Osteocyte (in vitro differentiated cells): ENCODE data around the gene ZDHHC13. TPM values are rescaled to one million over a fixed set of nuclear protein-coding genes. Genes with fewer than 3 reads are reported as not detected.

Experiments
- DNase-seq: peaks from one replicate; pipeline ENCODE4 v3.0.0; 2021; ENCODE audit warnings: mixed read lengths; ENCODE audit not compliant: unreplicated experiment; ENCODE audit errors: extremely low spot score
- H3K27ac Mint-ChIP-seq: one replicate; pipeline ENCODE4 v1.8.0; 2021; ENCODE audit warnings: mild to moderate bottlenecking, mixed read lengths; ENCODE audit not compliant: unreplicated experiment
- H3K27me3 Mint-ChIP-seq: one replicate; pipeline ENCODE4 v1.8.0; 2021; ENCODE audit warnings: mixed read lengths; ENCODE audit not compliant: unreplicated experiment
- H3K36me3 Mint-ChIP-seq: one replicate; pipeline ENCODE4 v1.8.0; 2021; ENCODE audit warnings: mixed read lengths; ENCODE audit not compliant: unreplicated experiment
- H3K4me1 Mint-ChIP-seq: one replicate; pipeline ENCODE4 v1.8.0; 2021; ENCODE audit warnings: mixed read lengths; ENCODE audit not compliant: unreplicated experiment
- H3K4me3 Mint-ChIP-seq: one replicate; pipeline ENCODE4 v1.8.0; 2021; ENCODE audit warnings: mild to moderate bottlenecking, moderate library complexity, mixed read lengths; ENCODE audit not compliant: unreplicated experiment
- H3K9me3 Mint-ChIP-seq: one replicate; pipeline ENCODE4 v1.8.0; 2021; ENCODE audit warnings: mixed read lengths; ENCODE audit not compliant: unreplicated experiment
- total RNA-seq: library from RNA; stranded (reverse); gene quantifications from 2 replicates; pipeline ENCODE4 v1.2.1, GENCODE V29; 2021
- TF ChIP-seq, protein P1 (sequence below): fragments of 200-600 bp; sonication (generic); IDR thresholded peaks from 2 replicates; pipeline ENCODE4 v1.5.0; 2021; ENCODE audit warnings: antibody characterized with exemption, mild to moderate bottlenecking, moderate library complexity

The ZDHHC13 gene
- total RNA-seq, 1 donor from 2014 or later = 11.6 TPM

GRCh38 chr11:19164230-19164855, 47.4 kb downstream of the ZDHHC13 start:
- peaks cover 40% of the 10 kb centered on the region for H3K36me3 Mint-ChIP-seq
- no peak overlapping the region for H3K4me3 Mint-ChIP-seq
- no peaks in the 10 kb centered on the region for H3K9me3 Mint-ChIP-seq
- H3K27ac Mint-ChIP-seq = no peak overlapping the region
- H3K27me3 Mint-ChIP-seq = no peaks in the 10 kb centered on the region
- TF ChIP-seq, protein P1, sequence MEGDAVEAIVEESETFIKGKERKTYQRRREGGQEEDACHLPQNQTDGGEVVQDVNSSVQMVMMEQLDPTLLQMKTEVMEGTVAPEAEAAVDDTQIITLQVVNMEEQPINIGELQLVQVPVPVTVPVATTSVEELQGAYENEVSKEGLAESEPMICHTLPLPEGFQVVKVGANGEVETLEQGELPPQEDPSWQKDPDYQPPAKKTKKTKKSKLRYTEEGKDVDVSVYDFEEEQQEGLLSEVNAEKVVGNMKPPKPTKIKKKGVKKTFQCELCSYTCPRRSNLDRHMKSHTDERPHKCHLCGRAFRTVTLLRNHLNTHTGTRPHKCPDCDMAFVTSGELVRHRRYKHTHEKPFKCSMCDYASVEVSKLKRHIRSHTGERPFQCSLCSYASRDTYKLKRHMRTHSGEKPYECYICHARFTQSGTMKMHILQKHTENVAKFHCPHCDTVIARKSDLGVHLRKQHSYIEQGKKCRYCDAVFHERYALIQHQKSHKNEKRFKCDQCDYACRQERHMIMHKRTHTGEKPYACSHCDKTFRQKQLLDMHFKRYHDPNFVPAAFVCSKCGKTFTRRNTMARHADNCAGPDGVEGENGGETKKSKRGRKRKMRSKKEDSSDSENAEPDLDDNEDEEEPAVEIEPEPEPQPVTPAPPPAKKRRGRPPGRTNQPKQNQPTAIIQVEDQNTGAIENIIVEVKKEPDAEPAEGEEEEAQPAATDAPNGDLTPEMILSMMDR = no peak
- H3K4me1 Mint-ChIP-seq = peaks cover 16% of the 10 kb centered on the region
- DNase-seq = no peak

DNA sequence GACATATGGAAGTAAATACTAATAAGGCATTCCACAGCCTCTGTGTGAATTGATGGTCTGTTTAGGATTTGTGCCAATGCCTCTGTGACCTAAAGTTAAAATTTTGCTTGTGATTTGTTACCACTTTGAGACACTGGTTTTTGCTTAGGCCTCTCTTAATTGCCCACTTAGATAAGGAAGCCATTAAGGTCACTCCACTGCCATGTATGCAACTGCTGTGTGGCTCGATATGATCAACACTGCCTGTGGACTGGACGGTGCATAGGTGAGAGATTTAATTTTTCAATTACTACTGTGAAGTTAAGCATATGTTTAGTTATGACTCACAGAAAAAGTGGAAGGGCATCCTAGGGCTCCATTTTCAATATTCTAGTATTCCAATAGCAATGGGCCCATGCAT, 47.9 kb downstream of the ZDHHC13 start:
- H3K36me3 Mint-ChIP-seq = peaks cover 36% of the 10 kb centered on the region

DNA sequence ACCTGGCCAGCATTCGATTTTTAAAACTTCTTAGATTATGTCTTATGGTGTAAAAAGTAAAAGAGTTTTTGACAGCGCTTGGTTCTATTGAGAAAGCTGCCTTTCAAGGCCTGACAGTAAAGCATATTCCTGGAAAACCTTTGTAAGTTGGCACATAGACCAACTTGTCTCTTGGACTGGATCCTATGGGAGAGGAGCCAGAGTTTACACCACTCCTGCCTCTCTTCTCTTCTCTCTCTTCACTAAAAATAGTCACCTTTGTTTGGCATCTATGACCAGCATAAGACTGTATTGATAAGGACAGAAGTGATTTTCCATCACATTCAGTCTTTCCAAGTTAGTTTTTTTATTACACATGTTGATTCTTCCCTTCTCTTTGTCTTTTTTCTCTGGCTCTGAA, 51.1 kb downstream of the ZDHHC13 start:
- H3K36me3 Mint-ChIP-seq = peaks cover 43% of the 10 kb centered on the region
- DNase-seq = no peak
- TF ChIP-seq, protein P1 = no peak
- H3K4me3 Mint-ChIP-seq = no peak overlapping the region
- H3K4me1 Mint-ChIP-seq = peaks cover 13% of the 10 kb centered on the region
- no peaks in the 10 kb centered on the region for H3K9me3 Mint-ChIP-seq
- no peaks in the 10 kb centered on the region for H3K27me3 Mint-ChIP-seq
- no peak overlapping the region for H3K27ac Mint-ChIP-seq

More for the DNA sequence above, 47.9 kb downstream of the ZDHHC13 start:
- no peak overlapping the region for H3K27ac Mint-ChIP-seq
- peaks cover 16% of the 10 kb centered on the region for H3K4me1 Mint-ChIP-seq
- TF ChIP-seq, protein P1 = no peak
- H3K27me3 Mint-ChIP-seq = no peaks in the 10 kb centered on the region
- H3K9me3 Mint-ChIP-seq = no peaks in the 10 kb centered on the region
- no peak overlapping the region for H3K4me3 Mint-ChIP-seq
- no peak for DNase-seq

GRCh38 chr11:19173004-19173689, 56.2 kb downstream of the ZDHHC13 start:
- no peaks in the 10 kb centered on the region for H3K9me3 Mint-ChIP-seq

More at GRCh38 chr11:19173004-19173689, 56.2 kb downstream of the ZDHHC13 start:
- TF ChIP-seq, protein P1 = no peak
- Mint-ChIP-seq H3K27ac (no peak overlapping the region), H3K4me1 (no peaks in the 10 kb centered on the region), H3K27me3 (no peaks in the 10 kb centered on the region), H3K4me3 (no peak overlapping the region), H3K36me3 (peaks cover 46% of the 10 kb centered on the region)
- DNase-seq = no peak
